T-cell (primary cell): ENCODE data around the gene PIAS3. TPM values are rescaled to one million over a fixed set of nuclear protein-coding genes. Genes with fewer than 3 reads are reported as not detected.

Source experiments
- ATAC-seq, 4 experiments: fragments of 200-7000 bp in 3 of 4; fragments of 150-1000 bp in 1 of 4; cut with Tn5 transposase; replicated peaks in 1 of 4; 1 replicate in 3 of 4; 2 replicates in 1 of 4; pipeline ENCODE4 v1.10.0; 2021; ENCODE audit warnings: moderate library complexity in 3 of 4, mild to moderate bottlenecking in 2 of 4, moderate number of reproducible peaks in 1 of 4
- CTCF ChIA-PET, 2 donors: fragments of 300-600 bp; sonication (Branson Sonifier 250); formaldehyde crosslinking; loops; one replicate each; lab custom pipeline; 2022; ENCODE audit warnings: antibody characterized with exemption in 2 of 2; lab: Charles Lee
- POLR2A ChIA-PET, 2 donors: fragments of 300-600 bp; sonication (Branson Sonifier 250); formaldehyde crosslinking; loops; one replicate each; lab custom pipeline; 2022; ENCODE audit warnings: antibody characterized with exemption in 2 of 2; lab: Charles Lee
- DNase-seq, 35 experiments: peaks; one replicate each; pipeline versions ENCODE4 v3.0.0 to v3.0.0-alpha.2; 2013 to 2023
- H3K27ac ChIP-seq: one replicate; pipeline ENCODE4 v1.5.1; 2013; ENCODE audit warnings: low read length
- H3K27me3 ChIP-seq, 2 experiments: replicated peaks in 1 of 2; 1 replicate in 1 of 2; 2 replicates in 1 of 2; pipeline versions ENCODE4 v1.6.1 to v1.7.0; 2013; ENCODE audit warnings: low read length in 1 of 2, mixed read lengths in 1 of 2; ENCODE audit not compliant: control insufficient read depth in 2 of 2, insufficient read depth in 2 of 2; ENCODE audit errors: extremely low read depth in 1 of 2
- H3K36me3 ChIP-seq, 2 donors: 1 replicate in 1 of 2; 2 replicates in 1 of 2; pipeline versions ENCODE4 v1.6.1 to v1.7.0; 2013; ENCODE audit warnings: low read length in 1 of 2; ENCODE audit not compliant: control insufficient read depth in 2 of 2, insufficient read depth in 1 of 2; ENCODE audit errors: extremely low read depth in 1 of 2
- H3K4me1 ChIP-seq, 2 experiments: 1 replicate in 1 of 2; 2 replicates in 1 of 2; pipeline versions ENCODE4 v1.6.1 to v1.7.0; 2013; ENCODE audit warnings: low read length in 2 of 2, mixed read lengths in 1 of 2; ENCODE audit not compliant: insufficient read depth in 2 of 2, control insufficient read depth in 1 of 2; ENCODE audit errors: extremely low read depth in 1 of 2
- H3K4me3 ChIP-seq, 2 donors: 1 replicate in 1 of 2; 2 replicates in 1 of 2; pipeline versions ENCODE4 v1.5.1 to v1.7.0; 2013; ENCODE audit warnings: mild to moderate bottlenecking in 2 of 2, low read length in 1 of 2, moderate library complexity in 1 of 2; ENCODE audit not compliant: control insufficient read depth in 1 of 2; ENCODE audit errors: extremely low read depth in 1 of 2
- H3K9me3 ChIP-seq: 2 replicates; pipeline ENCODE4 v1.7.0; 2013
- H3K27ac Mint-ChIP-seq, 2 donors: one replicate each; pipeline ENCODE4 v1.8.0; 2020 to 2021; ENCODE audit warnings: mild to moderate bottlenecking in 2 of 2, mixed read lengths in 2 of 2
- H3K27me3 Mint-ChIP-seq, 2 donors: one replicate each; pipeline ENCODE4 v1.8.0; 2021 to 2022; ENCODE audit warnings: mixed read lengths in 2 of 2
- H3K36me3 Mint-ChIP-seq: one replicate; pipeline ENCODE4 v1.8.0; 2021; ENCODE audit warnings: mixed read lengths
- H3K4me1 Mint-ChIP-seq, 3 donors: one replicate each; pipeline ENCODE4 v1.8.0; 2020 to 2022; ENCODE audit warnings: mixed read lengths in 3 of 3, mild to moderate bottlenecking in 1 of 3
- H3K4me3 Mint-ChIP-seq, 3 donors: one replicate each; pipeline ENCODE4 v1.8.0; 2020 to 2022; ENCODE audit warnings: mild to moderate bottlenecking in 3 of 3, mixed read lengths in 3 of 3, moderate library complexity in 3 of 3
- H3K9me3 Mint-ChIP-seq, 3 donors: one replicate each; pipeline ENCODE4 v1.8.0; 2020 to 2022; ENCODE audit warnings: mixed read lengths in 3 of 3
- WGBS: methylation state at CpG from one replicate; pipeline ENCODE4 v1.1.5; 2013; ENCODE audit warnings: missing lambda C conversion rate; ENCODE audit not compliant: insufficient coverage; 5-methylcytosine and 5-hydroxymethylcytosine counted together
- total RNA-seq, 35 experiments: library from RNA in 6 of 35; stranded (reverse) in 6 of 35; fragments of 120-200 nt in 1 of 35; gene quantifications; one replicate each; pipeline versions ENCODE4 v1.2.1 to v1.2.4 and lab custom pipeline; 2013 to 2026

Gene PIAS3
- total RNA-seq, 5 donors from 2014 or later (not counting 1 experiment from before 2014, with no cell fraction given), result 22.1 to 28.3 (median 26.8) TPM

DNA sequence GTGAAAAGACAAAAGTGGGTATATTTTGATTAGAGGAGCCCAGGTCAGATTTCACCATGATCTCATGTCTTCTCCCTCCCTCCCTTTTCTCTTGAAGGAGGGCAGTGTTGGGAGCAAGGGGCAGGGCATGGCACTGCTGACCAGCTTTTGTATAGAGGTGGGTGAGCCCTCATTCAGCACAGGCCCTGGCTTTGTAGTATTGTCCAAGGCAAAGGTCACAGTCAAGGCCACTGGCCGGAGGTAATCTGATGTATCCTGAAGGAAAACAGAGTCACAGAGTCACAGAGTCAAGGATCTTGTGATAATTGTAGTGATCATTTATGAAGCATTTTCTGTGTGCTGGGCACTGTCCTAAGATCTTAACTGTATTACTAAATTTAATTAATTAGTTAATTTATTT lies 39.1 kb upstream of the PIAS3 start:
- H3K27ac Mint-ChIP-seq, result no peak overlapping the region
- WGBS, result no CpG with 5 or more reads among the region's 1 CpG

DNA sequence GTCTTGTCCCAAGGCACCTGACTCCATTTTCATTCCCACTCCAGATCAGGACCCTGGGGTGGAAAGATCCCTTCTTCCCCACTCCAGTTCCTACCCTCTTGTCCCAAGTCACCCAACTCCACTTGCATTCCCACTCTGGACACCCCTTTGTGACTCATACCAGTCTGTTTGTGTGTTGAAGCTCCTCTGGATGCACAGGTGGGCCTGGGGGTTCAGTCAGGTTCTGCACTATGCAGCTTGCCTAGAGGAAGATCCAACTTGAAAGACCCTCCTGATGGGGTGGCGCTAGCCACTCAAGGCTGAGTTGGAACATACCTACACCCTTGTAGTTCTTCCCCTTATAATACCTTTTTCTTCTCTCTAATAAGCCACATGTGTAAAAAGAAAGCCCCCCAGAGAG lies 36.6 kb upstream of the PIAS3 start:
- ATAC-seq, result no peak
- no CpG with 5 or more reads among the region's 1 CpG for WGBS
- ChIA-PET POLR2A (no interaction called here), CTCF (interaction anchor here in 1 of 2 donors (1.0 to 1.3 kb wide), 2 partner anchors 13 to 15 kb away, joined by 3 to 5 read pairs; no protein-coding TSS in a partner anchor)
- H3K9me3 Mint-ChIP-seq, result no peaks in the 10 kb centered on the region
- H3K27me3 ChIP-seq, result no peaks in the 10 kb centered on the region
- peaks cover 0 to 4% of the 10 kb centered on the region in 2 donors for H3K36me3 ChIP-seq
- H3K4me3 Mint-ChIP-seq, result no peak overlapping the region
- H3K27ac ChIP-seq, result no peak overlapping the region
- H3K9me3 ChIP-seq, result no peaks in the 10 kb centered on the region
- H3K4me3 ChIP-seq, result no peak overlapping the region
- DNase-seq, result no peak
- H3K36me3 Mint-ChIP-seq, result peaks cover 11% of the 10 kb centered on the region
- H3K4me1 Mint-ChIP-seq, result no peaks in the 10 kb centered on the region
- no peaks in the 10 kb centered on the region for H3K27me3 Mint-ChIP-seq
- no peaks in the 10 kb centered on the region for H3K4me1 ChIP-seq
- H3K27ac Mint-ChIP-seq, result no peak overlapping the region

More for the DNA sequence above, 39.1 kb upstream of the PIAS3 start:
- H3K36me3 ChIP-seq, result peaks cover 0 to 4% of the 10 kb centered on the region in 2 donors
- ChIA-PET CTCF (no interaction called here), POLR2A (no interaction called here)
- Mint-ChIP-seq H3K36me3 (peaks cover 20% of the 10 kb centered on the region), H3K27me3 (no peaks in the 10 kb centered on the region), H3K4me3 (no peak overlapping the region), H3K4me1 (no peaks in the 10 kb centered on the region), H3K9me3 (no peaks in the 10 kb centered on the region)
- ATAC-seq (no peak), DNase-seq (no peak)
- no peak overlapping the region for H3K27ac ChIP-seq
- H3K4me3 ChIP-seq, result no peak overlapping the region
- H3K27me3 ChIP-seq, result no peaks in the 10 kb centered on the region
- no peaks in the 10 kb centered on the region for H3K9me3 ChIP-seq
- H3K4me1 ChIP-seq, result no peaks in the 10 kb centered on the region

DNA sequence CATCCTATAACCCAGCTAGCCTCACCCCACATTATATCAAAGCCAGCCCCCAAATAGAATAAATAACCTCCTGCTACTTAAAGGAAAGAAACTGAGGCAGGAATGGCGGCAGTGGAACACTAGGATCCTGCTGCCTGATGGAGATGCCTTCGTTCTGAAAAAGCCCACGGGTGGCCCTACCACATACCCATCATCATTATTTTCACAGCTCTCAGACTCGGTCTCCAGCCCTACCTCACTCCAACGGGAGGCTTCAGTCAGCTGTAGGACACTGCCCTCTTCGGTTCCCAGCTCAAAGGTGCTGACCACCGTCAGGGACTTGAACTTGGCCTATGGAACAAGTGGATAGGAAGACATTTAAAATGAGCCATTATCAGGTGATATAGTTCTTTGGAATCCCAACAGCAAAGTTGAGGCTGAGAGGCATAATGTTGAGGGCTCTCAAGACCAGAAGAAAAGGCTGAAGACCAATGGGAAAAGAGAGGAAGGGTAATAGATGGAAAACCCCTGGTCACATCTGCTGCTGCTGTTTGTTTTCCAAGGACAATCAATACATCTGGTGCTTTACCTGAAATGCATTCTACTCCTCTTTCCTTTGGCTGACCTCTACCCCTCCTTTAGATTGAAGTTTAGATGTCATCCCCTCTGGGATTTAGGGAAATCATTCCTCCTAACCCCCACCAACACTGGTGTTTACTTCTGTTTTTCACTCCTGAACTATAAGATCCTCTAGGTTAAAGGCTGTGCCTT lies 34.6 kb upstream of the PIAS3 start:
- peaks cover 0 to 4% of the 10 kb centered on the region in 2 donors for H3K36me3 ChIP-seq
- WGBS, result 96% methylated on average over 4 of the region's 7 CpGs
- H3K27ac Mint-ChIP-seq, result no peak overlapping the region
- no peak overlapping the region for H3K27ac ChIP-seq
- H3K9me3 Mint-ChIP-seq, result no peaks in the 10 kb centered on the region
- H3K36me3 Mint-ChIP-seq, result peaks cover 4% of the 10 kb centered on the region
- ChIA-PET POLR2A (no interaction called here), CTCF (interaction anchor here (0.6 to 0.7 kb wide), 2 partner anchors 11 to 65 kb away, joined by 3 read pairs; no protein-coding TSS in a partner anchor)
- no peak overlapping the region for H3K4me3 Mint-ChIP-seq
- H3K4me3 ChIP-seq, result no peak overlapping the region
- DNase-seq (no peak), ATAC-seq (no peak)
- H3K4me1 ChIP-seq, result no peaks in the 10 kb centered on the region
- H3K27me3 ChIP-seq, result no peaks in the 10 kb centered on the region
- H3K9me3 ChIP-seq, result no peaks in the 10 kb centered on the region
- H3K27me3 Mint-ChIP-seq, result no peaks in the 10 kb centered on the region
- no peaks in the 10 kb centered on the region for H3K4me1 Mint-ChIP-seq

DNA sequence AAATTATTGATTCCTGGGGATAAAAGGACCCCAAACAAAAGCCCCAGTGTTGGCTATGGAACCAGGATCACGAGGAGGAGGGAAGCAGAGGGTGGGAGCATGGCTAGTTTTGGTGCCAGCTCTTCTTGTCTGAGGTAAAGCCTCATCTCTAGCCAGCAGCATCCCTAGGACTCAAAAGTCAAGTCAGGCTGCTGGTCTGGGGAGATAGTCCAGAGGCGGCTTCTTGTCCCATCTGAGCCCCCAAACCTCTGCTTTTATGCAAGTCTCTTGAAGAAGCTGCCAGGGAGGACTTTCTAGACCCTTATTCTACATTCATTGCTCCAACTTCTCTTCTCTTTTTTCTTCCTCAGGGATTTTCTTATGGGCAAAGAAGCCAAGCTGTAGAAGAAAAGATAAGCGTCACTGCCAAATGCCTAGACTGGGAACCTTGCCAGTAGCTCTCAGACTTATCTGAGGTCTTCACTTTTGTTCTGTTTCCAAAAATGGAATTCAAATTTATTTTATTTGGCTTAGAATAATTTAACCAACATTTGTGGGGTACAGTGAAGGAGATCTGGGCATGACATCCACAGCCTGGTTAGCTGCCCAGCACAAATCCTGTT lies 33.7 kb upstream of the PIAS3 start:
- Histone ChIP-seq H3K9me3 (no peaks in the 10 kb centered on the region), H3K36me3 (peaks cover 0 to 2% of the 10 kb centered on the region in 2 donors), H3K4me1 (no peaks in the 10 kb centered on the region), H3K4me3 (no peak overlapping the region), H3K27ac (no peak overlapping the region), H3K27me3 (no peaks in the 10 kb centered on the region)
- H3K4me1 Mint-ChIP-seq, result no peaks in the 10 kb centered on the region
- no peak overlapping the region for H3K4me3 Mint-ChIP-seq
- 67% methylated on average over 1 of the region's 3 CpGs for WGBS
- H3K9me3 Mint-ChIP-seq, result no peaks in the 10 kb centered on the region
- ChIA-PET CTCF (interaction anchor here in 1 of 2 donors (0.9 kb wide), 1 partner anchor 86 kb away, joined by 3 read pairs; no protein-coding TSS in a partner anchor), POLR2A (no interaction called here)
- peaks cover 2% of the 10 kb centered on the region for H3K36me3 Mint-ChIP-seq
- H3K27me3 Mint-ChIP-seq, result no peaks in the 10 kb centered on the region
- H3K27ac Mint-ChIP-seq, result no peak overlapping the region
- ATAC-seq, result no peak
- DNase-seq, result no peak

DNA sequence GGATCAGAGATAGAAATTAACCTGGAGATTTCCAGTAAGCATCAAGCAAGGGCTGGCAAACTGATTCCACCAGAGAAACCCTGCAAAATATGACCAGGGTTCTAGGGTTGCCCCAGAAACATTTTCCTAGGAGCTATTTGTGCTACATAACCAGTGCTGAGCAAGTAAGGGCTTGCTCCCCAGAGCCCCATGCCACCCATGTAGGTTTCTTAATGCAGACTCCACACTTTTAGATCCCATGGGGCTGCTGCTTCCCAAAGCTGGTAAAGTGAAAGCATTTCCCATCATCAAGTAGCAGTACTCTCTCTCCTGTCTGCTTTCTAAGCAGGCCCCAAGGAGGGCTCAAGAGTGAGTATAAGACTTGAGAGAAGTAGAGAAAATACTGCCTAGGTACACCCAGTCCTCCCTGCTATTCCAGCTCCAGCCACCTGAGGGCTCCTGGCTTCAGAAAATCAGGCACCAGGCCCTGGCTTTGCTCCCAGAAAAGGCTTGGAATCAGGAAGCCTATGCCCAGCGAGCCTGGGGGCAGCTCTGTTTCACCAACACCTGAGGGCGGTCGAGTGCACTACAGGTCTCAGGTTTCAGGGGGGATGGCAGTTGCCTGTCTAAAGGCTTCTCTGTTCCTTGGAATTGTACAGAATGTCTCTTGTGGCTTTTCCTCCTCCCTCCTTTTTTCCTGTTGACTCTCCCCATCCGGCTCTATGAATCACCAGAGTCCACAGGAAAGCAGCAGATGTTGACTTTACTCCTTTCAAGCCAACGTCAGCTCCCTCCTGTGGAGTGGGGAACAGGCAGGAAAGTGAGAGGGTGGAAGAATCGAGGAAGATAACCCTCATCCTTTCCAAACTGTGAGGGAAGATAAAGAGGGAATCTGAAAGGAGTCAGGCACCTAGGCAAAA lies 33.0 kb upstream of the PIAS3 start:
- 33% methylated on average over 1 of the region's 6 CpGs for WGBS
- DNase-seq, result peak in 30 of 35 experiments; percentile 5 to 65 (median 38)
- H3K27me3 Mint-ChIP-seq, result no peaks in the 10 kb centered on the region
- no peak overlapping the region for H3K27ac ChIP-seq
- H3K27me3 ChIP-seq, result no peaks in the 10 kb centered on the region
- H3K36me3 Mint-ChIP-seq, result no peaks in the 10 kb centered on the region
- H3K9me3 ChIP-seq, result no peaks in the 10 kb centered on the region
- no peaks in the 10 kb centered on the region for H3K36me3 ChIP-seq
- H3K4me1 ChIP-seq, result no peaks in the 10 kb centered on the region
- CTCF ChIA-PET, result interaction anchor here (0.5 to 1.0 kb wide), 4 partner anchors 32 to 87 kb away, joined by 3 read pairs; partner anchors contain the start of gene NUDT17 (in 1 of the 2)
- H3K4me3 ChIP-seq, result no peak overlapping the region
- H3K4me3 Mint-ChIP-seq, result no peak overlapping the region
- peak; percentile 63 to 74 (median 70) for ATAC-seq
- POLR2A ChIA-PET, result interaction anchor here (0.7 to 1.1 kb wide), 2 partner anchors 9 to 57 kb away, joined by 3 to 4 read pairs; no protein-coding TSS in a partner anchor
- no peaks in the 10 kb centered on the region for H3K9me3 Mint-ChIP-seq
- H3K27ac Mint-ChIP-seq, result no peak overlapping the region
- H3K4me1 Mint-ChIP-seq, result peaks cover 0 to 1% (median 1%) of the 10 kb centered on the region in 3 donors

DNA sequence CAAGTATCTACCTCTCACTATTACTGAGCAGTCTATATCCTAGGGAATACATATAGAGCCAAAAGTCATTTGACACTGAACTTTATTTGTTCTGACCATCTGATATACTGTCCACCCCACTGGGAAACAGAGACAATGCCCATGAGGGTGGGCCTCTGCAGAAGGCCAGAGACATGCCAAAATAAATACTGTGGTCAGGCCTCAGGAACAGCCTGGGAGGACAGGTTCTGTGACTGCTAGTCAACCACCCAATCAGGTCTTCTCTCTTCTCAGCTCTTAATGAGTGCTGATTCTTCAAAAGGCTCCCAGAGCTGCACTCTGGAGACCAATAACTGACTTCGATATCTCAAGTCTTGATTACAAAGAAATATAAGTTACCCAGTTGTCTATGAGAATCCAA lies 32.3 kb upstream of the PIAS3 start:
- ChIA-PET POLR2A (interaction anchor here (0.7 to 1.1 kb wide), 2 partner anchors 8 to 58 kb away, joined by 3 to 4 read pairs; no protein-coding TSS in a partner anchor), CTCF (interaction anchor here in 1 of 2 donors (0.9 to 1.0 kb wide), 2 partner anchors 31 to 46 kb away, joined by 3 read pairs; partner anchors contain the start of gene NUDT17)
- peaks cover 0 to 5% of the 10 kb centered on the region in 2 experiments for H3K4me1 ChIP-seq
- no peaks in the 10 kb centered on the region for H3K27me3 ChIP-seq
- Mint-ChIP-seq H3K4me3 (no peak overlapping the region), H3K27me3 (no peaks in the 10 kb centered on the region), H3K36me3 (no peaks in the 10 kb centered on the region), H3K27ac (no peak overlapping the region), H3K4me1 (peaks cover 0 to 5% (median 4%) of the 10 kb centered on the region in 3 donors), H3K9me3 (no peaks in the 10 kb centered on the region)
- H3K27ac ChIP-seq, result no peak overlapping the region
- DNase-seq (no peak), ATAC-seq (no peak)
- H3K4me3 ChIP-seq, result no peak overlapping the region
- WGBS, result no CpG with 5 or more reads among the region's 1 CpG
- H3K9me3 ChIP-seq, result no peaks in the 10 kb centered on the region
- H3K36me3 ChIP-seq, result no peaks in the 10 kb centered on the region
